GM18520 (cell line): Measurements from ENCODE around the gene CA6.
"Not testable (repeated sequence)": the region's sequence is repeated elsewhere in the genome, so short reads cannot be mapped to it uniquely, and the experiment has no call there.

ENCODE experiments used
- ATAC-seq: cut with Tn5 transposase; IDR thresholded peaks from one replicate; pipeline ENCODE4 v1.9.1; 2021; ENCODE audit not compliant: unreplicated experiment

CA6 gene

GRCh38 chr1:8926707-8927694 is 18.7 kb upstream of the CA6 start:
- no peak for ATAC-seq

- ATAC-seq = no peak
Observed at GRCh38 chr1:8930116-8930515, 15.6 kb upstream of the CA6 start.

GRCh38 chr1:8937051-8937450 is 8.6 kb upstream of the CA6 start:
- not testable (repeated sequence) for ATAC-seq

- no peak for ATAC-seq
Observed at GRCh38 chr1:8937701-8938100, 8.0 kb upstream of the CA6 start.

DNA sequence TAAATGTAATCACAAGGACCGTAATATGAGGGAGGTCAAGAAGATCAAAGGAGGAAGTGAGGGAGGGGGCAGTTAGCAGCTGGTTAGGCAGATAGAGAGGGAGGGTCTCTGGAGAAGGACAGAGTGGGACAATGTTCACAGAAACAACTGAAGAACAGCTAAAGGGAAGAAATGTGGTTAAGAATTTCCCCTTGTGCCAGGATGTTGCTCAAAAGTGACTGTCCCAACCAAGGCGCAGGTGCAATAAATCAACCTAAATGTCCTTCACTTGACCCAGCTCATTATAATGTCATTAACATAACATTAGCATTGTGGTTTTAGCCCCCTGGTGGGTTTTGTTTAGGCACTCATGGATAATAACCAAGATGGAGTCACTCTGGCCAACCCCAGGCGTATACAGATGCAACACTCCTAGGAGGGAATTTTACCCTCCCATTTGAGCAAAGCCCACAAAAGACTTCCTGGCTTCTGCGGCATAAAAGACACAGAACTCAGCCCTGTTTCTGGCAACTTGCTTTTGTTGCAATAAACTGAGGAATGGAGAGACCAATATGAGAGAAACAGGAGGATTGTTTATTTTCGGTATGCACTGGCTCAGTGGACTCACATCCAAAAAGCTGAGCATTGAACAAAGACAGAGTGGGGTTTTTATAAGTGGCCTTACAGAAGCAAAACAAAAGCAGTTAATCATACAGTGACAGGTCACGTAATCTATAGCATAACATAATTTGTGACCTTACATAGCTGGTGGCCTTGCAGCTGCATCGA is 7.3 kb upstream of the CA6 start:
- ATAC-seq = no peak

DNA sequence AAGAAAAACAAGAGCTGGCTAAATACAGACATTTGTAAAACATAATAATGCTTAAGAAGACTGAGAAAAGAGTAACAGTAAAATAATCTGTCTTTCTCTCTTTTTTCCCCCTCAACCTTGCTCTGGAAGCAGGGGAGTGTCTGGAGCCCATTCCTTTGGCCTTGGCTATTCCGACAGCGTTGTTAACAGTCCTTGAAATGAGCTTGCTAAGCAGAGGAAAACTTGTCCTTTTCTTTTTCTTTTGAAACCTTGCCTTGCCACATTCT is 6.7 kb upstream of the CA6 start:
- ATAC-seq = no peak

DNA sequence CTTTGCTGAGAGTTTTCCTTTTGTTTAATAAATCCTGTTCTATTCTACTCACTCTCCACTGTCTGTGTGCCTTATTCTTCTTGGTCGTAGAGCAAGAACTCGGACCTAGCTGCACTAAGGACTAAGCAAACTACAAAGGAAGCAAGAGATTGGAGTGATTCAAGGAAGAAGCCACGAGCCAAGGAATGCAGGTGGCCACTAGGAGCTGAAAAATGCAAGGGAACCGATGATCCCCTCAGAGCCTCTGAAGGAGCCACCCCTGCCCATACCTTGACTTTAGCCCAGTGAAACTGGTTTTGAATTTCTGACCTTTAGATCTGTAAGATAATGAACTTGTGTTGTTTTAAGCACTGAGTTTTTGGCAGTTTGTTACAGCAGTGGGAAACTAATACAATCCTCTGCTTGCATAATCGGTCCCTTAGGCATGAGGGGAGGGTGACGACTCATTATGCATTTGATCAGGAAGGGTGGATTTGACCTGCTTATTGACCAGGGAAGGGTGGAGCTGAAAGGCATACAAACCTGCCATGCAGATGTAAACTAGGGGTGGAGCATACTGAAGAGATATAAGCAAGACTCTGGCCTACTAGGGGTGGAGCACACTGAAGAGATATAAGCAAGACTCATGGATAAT is 6.2 kb upstream of the CA6 start:
- ATAC-seq = no peak

DNA sequence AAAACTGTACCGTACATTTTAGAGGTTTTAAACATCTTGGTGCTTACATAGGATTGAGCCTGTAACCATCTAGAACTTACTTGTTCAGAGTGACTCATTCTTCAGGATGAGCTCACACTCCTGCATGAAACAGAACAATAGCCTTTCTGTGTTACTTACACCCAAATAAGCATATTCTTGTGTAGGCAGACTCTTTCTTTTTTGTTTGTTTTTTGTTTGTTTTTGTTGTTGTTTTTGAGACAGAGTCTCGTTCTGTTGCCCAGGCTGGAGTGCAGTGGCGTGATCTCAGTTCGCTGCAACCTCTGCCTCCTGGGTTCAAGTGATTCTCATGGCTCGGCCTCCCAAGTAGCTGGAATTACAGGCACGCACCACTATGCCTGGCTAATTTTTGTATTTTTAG is 3.8 kb upstream of the CA6 start:
- ATAC-seq = no peak

GRCh38 chr1:8943498-8944405 is 1.9 kb upstream of the CA6 start:
- no peak for ATAC-seq

- ATAC-seq = no peak
Observed at GRCh38 chr1:8947127-8947691, 1.5 kb downstream of the CA6 start.

DNA sequence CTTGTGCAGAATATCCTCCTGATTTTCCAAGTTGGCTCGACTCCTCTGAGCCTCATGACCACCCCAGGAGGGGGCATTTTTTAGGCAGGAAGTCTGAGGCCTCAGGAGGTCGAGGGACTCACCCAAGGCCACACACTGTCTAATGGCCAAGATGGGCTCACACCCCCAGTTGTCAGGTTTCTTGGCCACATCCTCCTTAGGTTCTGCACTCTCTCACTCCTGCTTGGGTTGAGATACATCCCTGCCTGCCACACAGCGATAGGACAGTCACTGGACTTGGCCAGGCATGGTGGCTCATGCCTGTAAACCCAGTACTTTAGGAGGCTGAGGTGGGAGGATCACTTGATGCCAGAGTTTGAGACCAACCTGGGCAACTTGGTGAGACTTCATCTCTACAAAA is 4.6 kb downstream of the CA6 start:
- no peak for ATAC-seq

DNA sequence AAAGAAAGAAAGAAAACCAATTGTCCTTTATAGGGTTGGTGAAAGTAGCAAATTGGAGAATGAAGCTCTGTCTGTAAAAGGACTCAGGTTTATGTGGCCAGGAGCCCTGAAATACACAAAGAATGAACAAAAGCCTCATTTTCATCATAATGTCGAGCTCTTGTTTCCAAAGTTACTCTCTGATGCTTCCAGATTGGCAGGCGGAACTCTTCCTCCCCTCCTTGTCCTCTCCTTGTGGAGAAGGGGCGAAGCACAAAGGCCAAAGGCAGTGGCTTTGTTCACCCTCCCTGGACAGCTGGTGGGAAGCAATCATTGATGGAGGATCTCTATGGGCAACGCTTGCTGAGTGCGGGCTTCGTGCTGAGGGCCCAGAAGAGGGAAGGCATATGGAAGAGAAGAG is 5.6 kb downstream of the CA6 start:
- no peak for ATAC-seq

DNA sequence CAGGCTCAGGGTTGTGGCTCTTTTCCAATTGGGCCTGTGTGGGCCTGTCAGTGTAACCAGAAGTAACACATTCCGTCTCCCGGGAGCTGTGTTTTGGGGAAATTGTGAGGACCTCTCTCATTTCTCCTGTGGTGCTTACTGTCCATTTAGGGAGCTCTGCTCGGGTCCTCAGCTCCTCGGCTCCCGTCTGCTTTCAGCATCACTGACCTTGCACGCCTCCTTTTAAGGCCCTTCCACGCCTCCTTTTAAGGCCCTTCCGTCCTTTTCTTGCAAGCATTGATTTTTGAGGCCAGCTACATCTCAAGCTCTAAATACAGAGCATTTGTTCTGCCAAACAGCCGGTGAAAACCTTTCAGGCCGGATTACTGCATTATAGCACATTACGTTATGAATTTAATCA is 9.7 kb downstream of the CA6 start:
- ATAC-seq = no peak

DNA sequence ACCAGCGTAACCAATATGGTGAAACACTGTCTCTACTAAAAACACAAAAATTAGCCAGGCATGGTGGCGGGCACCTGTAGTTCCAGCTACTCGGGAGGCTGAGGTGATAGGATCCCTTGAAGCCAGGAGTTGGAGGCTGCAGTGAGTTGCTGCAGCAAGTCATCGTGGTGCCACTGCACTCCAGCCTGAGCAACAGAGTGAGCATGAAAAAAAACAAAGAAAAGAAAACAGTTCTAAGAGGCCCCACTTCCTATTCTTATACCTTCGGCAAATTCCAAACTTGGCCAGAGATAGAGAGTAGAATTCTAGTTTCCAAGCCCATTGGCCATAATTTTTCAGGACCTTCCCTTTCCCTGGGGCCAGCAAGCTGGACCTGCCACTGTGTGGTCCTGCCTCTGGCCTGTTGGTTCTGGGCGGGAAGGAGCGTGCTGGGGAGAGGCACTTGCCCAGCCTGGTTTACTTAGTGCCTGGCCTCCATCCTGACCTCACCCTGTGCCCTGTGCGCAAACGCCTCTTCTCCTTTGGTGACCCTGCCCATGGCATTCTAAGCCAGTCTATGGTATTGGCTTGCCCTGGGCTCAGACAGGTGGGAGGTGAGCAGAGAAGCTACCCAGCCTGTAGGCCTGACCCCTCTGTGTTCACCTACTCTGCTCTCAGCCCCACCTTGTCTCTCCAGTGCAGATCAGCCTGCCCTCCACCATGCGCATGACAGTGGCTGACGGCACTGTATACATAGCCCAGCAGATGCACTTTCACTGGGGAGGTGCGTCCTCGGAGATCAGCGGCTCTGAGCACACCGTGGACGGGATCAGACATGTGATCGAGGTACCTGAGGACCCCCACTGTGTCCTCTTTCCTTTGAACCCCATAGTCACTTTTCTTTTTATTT is 11.0 kb downstream of the CA6 start:
- no peak for ATAC-seq

GRCh38 chr1:8962812-8963530 is 17.3 kb downstream of the CA6 start:
- ATAC-seq = no peak

GRCh38 chr1:8963963-8964362 is 18.3 kb downstream of the CA6 start:
- ATAC-seq = no peak

DNA sequence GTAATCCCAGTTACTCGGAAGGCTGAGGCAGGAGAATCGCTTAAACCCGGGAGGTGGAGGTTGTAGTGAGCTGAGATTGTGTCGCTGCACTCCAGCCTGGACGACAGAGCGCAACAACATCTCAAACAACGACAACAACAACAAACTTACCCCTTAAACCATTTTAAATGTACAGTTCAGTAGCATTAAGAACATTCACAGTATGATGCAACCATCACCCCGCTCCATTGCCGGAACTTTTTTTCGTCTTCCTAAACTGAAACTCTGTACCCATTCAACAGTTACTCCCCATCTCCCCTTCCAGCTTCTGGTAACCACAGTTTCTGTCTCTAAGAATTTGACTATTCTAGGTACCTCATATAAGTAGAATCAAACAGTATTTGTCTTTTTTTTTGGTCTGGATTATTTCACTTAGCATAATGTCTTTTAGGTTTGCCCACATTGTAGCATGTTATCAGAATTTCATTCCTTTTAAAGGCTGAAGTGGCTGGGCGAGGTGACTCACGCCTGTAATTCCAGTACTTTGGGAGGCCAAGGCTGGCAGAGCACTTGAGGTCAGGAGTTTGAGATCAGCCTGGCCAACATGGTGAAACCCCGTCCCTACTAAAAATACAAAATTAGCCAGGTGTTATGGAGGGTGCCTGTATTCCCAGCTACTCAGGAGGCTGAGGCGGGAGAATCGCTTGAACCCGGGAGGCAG is 19.6 kb downstream of the CA6 start:
- no peak for ATAC-seq

DNA sequence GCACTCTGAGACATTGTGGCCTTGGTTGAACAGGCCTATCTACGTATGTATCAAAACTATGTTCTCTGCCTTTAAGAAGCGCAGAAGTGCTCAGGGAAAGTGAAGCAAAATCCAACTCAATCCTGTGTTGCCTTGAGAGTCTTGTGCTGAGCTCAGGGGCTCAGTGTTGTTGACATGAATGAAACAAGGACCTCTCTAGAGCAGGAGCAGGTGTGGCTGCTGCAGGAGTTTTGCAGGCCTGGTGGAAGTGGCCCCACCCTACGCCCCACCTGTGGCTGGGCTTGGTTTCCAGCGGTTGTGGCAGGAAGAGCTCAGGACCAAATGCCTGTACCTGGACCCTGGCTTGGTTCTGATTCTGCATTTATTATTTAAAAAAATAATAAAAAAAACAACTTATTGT is 20.9 kb downstream of the CA6 start:
- ATAC-seq = no peak
